ENCODE results near the gene DLG1. TPM values are rescaled to one million over a fixed set of nuclear protein-coding genes. Genes with fewer than 3 reads are reported as not detected.

DLG1 gene
- total and polyA plus RNA-seq, 4 donors = 12.7 to 51.2 (median 22.3) TPM

DNA sequence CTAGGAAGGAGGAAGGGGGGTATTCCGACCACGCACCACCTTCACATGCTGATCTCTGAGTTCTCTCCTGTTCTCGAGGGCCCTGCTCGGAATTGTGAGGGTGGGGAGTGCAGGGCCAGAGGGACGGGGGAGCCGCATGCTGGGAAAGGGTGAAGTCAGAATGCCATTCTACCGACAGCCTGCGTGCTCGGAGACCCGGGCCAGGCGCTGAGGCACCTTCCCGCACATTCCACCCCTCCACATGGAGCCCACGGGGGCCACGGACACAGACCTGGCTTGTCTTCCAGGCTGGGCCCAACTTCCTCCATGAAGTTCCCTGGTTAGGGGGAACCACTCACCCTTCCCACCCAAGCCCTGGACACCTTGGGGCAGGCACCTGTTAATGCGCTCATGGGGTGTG, 301.1 kb downstream of the DLG1 start:
- 95% methylated on average over 15 of the region's 15 CpGs for WGBS
- H3K4me1 ChIP-seq (ENCODE audit: control insufficient read depth in 4 of 4, insufficient read depth in 4 of 4, low read length in 3 of 4) = peaks cover 0 to under 1% (median 0%) of the 10 kb centered on the region in 4 donors
- H3K27me3 ChIP-seq (ENCODE audit: control insufficient read depth in 4 of 4, insufficient read depth in 4 of 4, low read length in 3 of 4) = no peaks in the 10 kb centered on the region
- no peak overlapping the region for H3K27ac ChIP-seq (ENCODE audit: low read depth in 1 of 2, low read length in 2 of 2)
- no peak overlapping the region for H3K4me3 ChIP-seq (ENCODE audit: low read depth in 1 of 3, low read length in 3 of 3)
- no peak for DNase-seq (ENCODE audit: low spot score)
- H3K9me3 ChIP-seq (ENCODE audit: control insufficient read depth in 4 of 4, low read length in 3 of 4) = no peaks in the 10 kb centered on the region
- H3K36me3 ChIP-seq (ENCODE audit: control insufficient read depth in 4 of 4, insufficient read depth in 3 of 4, low read depth in 1 of 4, low read length in 3 of 4) = no peaks in the 10 kb centered on the region
- no peak overlapping the region for H3K9ac ChIP-seq (ENCODE audit: low read depth in 1 of 2, low read length in 2 of 2)
- TF ChIP-seq SP1 (IDR thresholded peaks at IDR 0.05) (no peak), HNF4A (conservative IDR thresholded peaks at IDR 0.05) (no peak), ZBTB33 (IDR thresholded peaks at IDR 0.05) (no peak), RAD21 (IDR thresholded peaks at IDR 0.05) (no peak), HNF4G (IDR thresholded peaks at IDR 0.05) (no peak)
- TF ChIP-seq, protein P1, sequence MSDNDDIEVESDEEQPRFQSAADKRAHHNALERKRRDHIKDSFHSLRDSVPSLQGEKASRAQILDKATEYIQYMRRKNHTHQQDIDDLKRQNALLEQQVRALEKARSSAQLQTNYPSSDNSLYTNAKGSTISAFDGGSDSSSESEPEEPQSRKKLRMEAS (IDR thresholded peaks at IDR 0.05) = no peak

DNA sequence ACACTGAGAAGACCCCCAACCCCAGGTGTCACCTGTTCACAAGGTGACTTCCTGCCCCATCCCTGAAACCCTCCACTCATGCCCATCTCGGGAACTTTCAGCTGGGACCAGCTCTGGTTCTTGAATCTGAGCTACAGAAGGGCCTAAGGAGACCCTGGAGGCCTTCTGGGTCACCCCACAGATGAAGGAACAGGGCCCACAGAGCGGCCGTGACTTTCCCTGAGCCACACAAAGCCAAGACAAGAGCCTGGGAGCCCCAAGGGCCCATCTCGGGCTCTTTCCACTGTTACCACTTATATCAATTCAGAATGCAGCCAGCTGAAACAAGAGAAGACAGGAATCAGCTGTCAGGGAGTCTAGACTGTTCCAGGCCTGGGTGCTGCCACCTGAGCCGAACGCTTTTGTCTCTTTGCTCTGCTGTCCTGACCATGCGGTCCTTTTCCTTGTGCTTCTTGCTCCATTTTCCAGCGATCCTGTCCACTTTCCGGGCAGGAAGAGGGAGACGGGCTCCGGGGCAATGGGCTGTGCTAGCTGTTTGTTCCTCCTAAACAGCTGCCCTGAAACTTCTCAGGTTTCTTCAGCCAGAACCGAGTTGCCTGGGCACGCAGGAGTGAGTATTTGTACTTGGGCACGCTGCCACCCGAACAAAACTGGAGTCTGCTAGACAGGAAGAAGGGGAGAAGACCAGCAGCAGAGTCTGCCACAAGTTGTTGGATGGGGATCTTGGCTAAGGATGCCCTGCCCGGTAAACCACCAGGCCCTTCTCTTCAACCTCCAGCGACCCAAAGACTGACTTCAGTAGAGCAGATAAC, 301.8 kb downstream of the DLG1 start:
- Histone ChIP-seq H3K4me1 (ENCODE audit: control insufficient read depth in 4 of 4, insufficient read depth in 4 of 4, low read length in 3 of 4) (no peaks in the 10 kb centered on the region), H3K9ac (ENCODE audit: low read depth in 1 of 2, low read length in 2 of 2) (no peak overlapping the region), H3K27ac (ENCODE audit: low read depth in 1 of 2, low read length in 2 of 2) (no peak overlapping the region), H3K9me3 (ENCODE audit: control insufficient read depth in 4 of 4, low read length in 3 of 4) (no peaks in the 10 kb centered on the region), H3K36me3 (ENCODE audit: control insufficient read depth in 4 of 4, insufficient read depth in 3 of 4, low read depth in 1 of 4, low read length in 3 of 4) (no peaks in the 10 kb centered on the region), H3K27me3 (ENCODE audit: control insufficient read depth in 4 of 4, insufficient read depth in 4 of 4, low read length in 3 of 4) (no peaks in the 10 kb centered on the region), H3K4me3 (ENCODE audit: low read depth in 1 of 3, low read length in 3 of 3) (no peak overlapping the region)
- TF ChIP-seq NR2F2 (IDR thresholded peaks at IDR 0.05) (no peak), ZBTB33 (IDR thresholded peaks at IDR 0.05) (no peak), ATF3 (IDR thresholded peaks at IDR 0.05) (no peak), JUND (IDR thresholded peaks at IDR 0.05) (no peak), FOXA1 (IDR thresholded peaks at IDR 0.05) (no peak)
- TF ChIP-seq, protein P2, sequence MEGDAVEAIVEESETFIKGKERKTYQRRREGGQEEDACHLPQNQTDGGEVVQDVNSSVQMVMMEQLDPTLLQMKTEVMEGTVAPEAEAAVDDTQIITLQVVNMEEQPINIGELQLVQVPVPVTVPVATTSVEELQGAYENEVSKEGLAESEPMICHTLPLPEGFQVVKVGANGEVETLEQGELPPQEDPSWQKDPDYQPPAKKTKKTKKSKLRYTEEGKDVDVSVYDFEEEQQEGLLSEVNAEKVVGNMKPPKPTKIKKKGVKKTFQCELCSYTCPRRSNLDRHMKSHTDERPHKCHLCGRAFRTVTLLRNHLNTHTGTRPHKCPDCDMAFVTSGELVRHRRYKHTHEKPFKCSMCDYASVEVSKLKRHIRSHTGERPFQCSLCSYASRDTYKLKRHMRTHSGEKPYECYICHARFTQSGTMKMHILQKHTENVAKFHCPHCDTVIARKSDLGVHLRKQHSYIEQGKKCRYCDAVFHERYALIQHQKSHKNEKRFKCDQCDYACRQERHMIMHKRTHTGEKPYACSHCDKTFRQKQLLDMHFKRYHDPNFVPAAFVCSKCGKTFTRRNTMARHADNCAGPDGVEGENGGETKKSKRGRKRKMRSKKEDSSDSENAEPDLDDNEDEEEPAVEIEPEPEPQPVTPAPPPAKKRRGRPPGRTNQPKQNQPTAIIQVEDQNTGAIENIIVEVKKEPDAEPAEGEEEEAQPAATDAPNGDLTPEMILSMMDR (IDR thresholded peaks at IDR 0.05; ENCODE audit: low read depth, low read length, missing input control) = no peak
- DNase-seq (ENCODE audit: low spot score) = no peak
- WGBS = 85% methylated on average over 17 of the region's 17 CpGs

Data from liver (tissue), 9 donors.